Left lung (tissue), 10 donors: ENCODE measurements around the gene TKT. TPM values are rescaled to one million over a fixed set of nuclear protein-coding genes. Genes with fewer than 3 reads are reported as not detected.

Experiments used
- ATAC-seq: fragments of 200-7000 bp; cut with Tn5 transposase; one replicate; pipeline ENCODE4 v1.9.1; 2020; ENCODE audit warnings: moderate library complexity
- DNase-seq, 4 donors: peaks; one replicate each; pipeline ENCODE4 v3.0.0-alpha.2; 2013 to 2020
- H3K27ac ChIP-seq, 2 donors: fragments of 200-600 bp; sonication (generic) in 1 of 2; one replicate each; pipeline versions ENCODE4 v1.5.0 to v1.8.0; 2020 to 2021
- H3K27me3 ChIP-seq, 2 donors: fragments of 200-600 bp; sonication (generic) in 1 of 2; one replicate each; pipeline versions ENCODE4 v1.5.0 to v1.8.0; 2020 to 2021
- H3K36me3 ChIP-seq, 2 donors: fragments of 200-600 bp; sonication (generic) in 1 of 2; one replicate each; pipeline versions ENCODE4 v1.5.0 to v1.8.0; 2020 to 2021
- H3K4me1 ChIP-seq, 2 donors: fragments of 200-600 bp; one replicate each; pipeline ENCODE4 v1.8.0; 2021
- H3K4me3 ChIP-seq, 2 donors: fragments of 200-600 bp; sonication (generic) in 1 of 2; one replicate each; pipeline versions ENCODE4 v1.5.0 to v1.8.0; 2020 to 2021; ENCODE audit warnings: mild to moderate bottlenecking in 1 of 2
- H3K9me3 ChIP-seq, 2 donors: fragments of 200-600 bp; sonication (generic) in 1 of 2; one replicate each; pipeline versions ENCODE4 v1.5.0 to v1.8.0; 2020 to 2021
- CTCF ChIP-seq, 2 donors: fragments of 200-600 bp; sonication (generic) in 1 of 2; IDR thresholded peaks; one replicate each; pipeline versions ENCODE4 v1.5.0 to v1.8.0; 2021; ENCODE audit warnings: antibody characterized with exemption in 2 of 2
- intact Hi-C, 2 donors: fragments of 100-400 bp; cut with DNase I; formaldehyde crosslinking; loops; one replicate each; pipeline versions ENCODE4 v1.11.2 to v1.14.2; 2022
- polyA plus RNA-seq, 6 donors: library from polyadenylated mRNA; unstranded; fragments of 120-200 nt; gene quantifications; one replicate each; pipeline ENCODE4 v1.2.1, GENCODE V29; 2013; ENCODE audit not compliant: insufficient read length in 6 of 6
- total RNA-seq, 2 donors: library from RNA; stranded (reverse); fragmentation: NEBNext Ultra II Directional; extraction: Animal tissue kit (Norgen Biotek cat#: 25700); gene quantifications; one replicate each; pipeline ENCODE4 v1.2.1, GENCODE V29; 2021
- donor health status: DM: no; HTN: yes; CAD: no.
- donor health status: DM: no; HTN: no; CAD: no.

Gene TKT
- total and polyA plus RNA-seq, 8 donors = 210 to 594 (median 239) TPM

- intact Hi-C loops = no loop called here
- H3K27me3 ChIP-seq = no peaks in the 10 kb centered on the region
- peaks cover 10 to 100% of the 10 kb centered on the region in 2 donors for H3K36me3 ChIP-seq
- DNase-seq (peak in 1 of 4 donors; percentile 39), ATAC-seq (no peak)
- TF ChIP-seq CTCF (IDR thresholded peaks at IDR 0.05) = no peak
- no peaks in the 10 kb centered on the region for H3K9me3 ChIP-seq
- peaks cover 26 to 51% of the 10 kb centered on the region in 2 donors for H3K4me1 ChIP-seq
- no peak overlapping the region for H3K4me3 ChIP-seq
- H3K27ac ChIP-seq = peak overlapping the region in 1 of 2 donors; percentile 48
Observed at GRCh38 chr3:53234130-53234840, 21.5 kb downstream of the TKT start.

- H3K36me3 ChIP-seq = peaks cover 13 to 100% of the 10 kb centered on the region in 2 donors
Observed at GRCh38 chr3:53232641-53233377, 23.0 kb downstream of the TKT start.

GRCh38 chr3:53231532-53232511, 24.0 kb downstream of the TKT start:
- Histone ChIP-seq H3K9me3 (no peaks in the 10 kb centered on the region), H3K4me1 (peaks cover 11 to 27% of the 10 kb centered on the region in 2 donors), H3K36me3 (peaks cover 13 to 100% of the 10 kb centered on the region in 2 donors), H3K27me3 (no peaks in the 10 kb centered on the region), H3K27ac (peak overlapping the region in 1 of 2 donors; percentile 13), H3K4me3 (no peak overlapping the region)
- intact Hi-C loops = no loop called here
- no peak for ATAC-seq
- TF ChIP-seq CTCF (IDR thresholded peaks at IDR 0.05) = no peak
- peak in 2 of 4 donors; percentile 24 to 34 for DNase-seq

More at GRCh38 chr3:53232641-53233377, 23.0 kb downstream of the TKT start:
- ATAC-seq (no peak), DNase-seq (peak in 2 of 4 donors; percentile 12 to 58)
- Histone ChIP-seq H3K4me1 (peaks cover 14 to 36% of the 10 kb centered on the region in 2 donors), H3K9me3 (no peaks in the 10 kb centered on the region), H3K27ac (peak overlapping the region in 1 of 2 donors; percentile 13), H3K4me3 (no peak overlapping the region), H3K27me3 (no peaks in the 10 kb centered on the region)
- TF ChIP-seq CTCF (IDR thresholded peaks at IDR 0.05) = no peak
- intact Hi-C loops = no loop called here

GRCh38 chr3:53230789-53231188, 25.0 kb downstream of the TKT start:
- Histone ChIP-seq H3K27ac (no peak overlapping the region), H3K4me3 (no peak overlapping the region), H3K4me1 (peaks cover 2 to 17% of the 10 kb centered on the region in 2 donors), H3K36me3 (peaks cover 13 to 100% of the 10 kb centered on the region in 2 donors), H3K9me3 (no peaks in the 10 kb centered on the region), H3K27me3 (no peaks in the 10 kb centered on the region)
- TF ChIP-seq CTCF (IDR thresholded peaks at IDR 0.05) = no peak
- peak in 2 of 4 donors; percentile 10 to 18 for DNase-seq
- ATAC-seq = no peak
- intact Hi-C loops = no loop called here
